PC-3 (cell line): ENCODE data around the gene CLDN15.

Experiments used
- EZH2 ChIP-seq: fragments of 300-600 bp; sonication (generic); IDR thresholded peaks from one replicate; pipeline ENCODE4 v1.6.1; 2017; ENCODE audit warnings: antibody characterized with exemption, mild to moderate bottlenecking, low read length; ENCODE audit not compliant: unreplicated experiment
- EZH2phosphoT487 ChIP-seq: fragments of 300-600 bp; sonication (generic); IDR thresholded peaks from 2 replicates; pipeline ENCODE4 v1.6.1; 2018; ENCODE audit warnings: mild to moderate bottlenecking, antibody characterized with exemption, low read length, borderline replicate concordance
- TF ChIP-seq, protein P1 (sequence below): fragments of 300-600 bp; sonication (generic); conservative IDR thresholded peaks from 2 replicates; pipeline ENCODE4 v1.5.1; 2017; ENCODE audit warnings: antibody characterized with exemption, low read depth, mild to moderate bottlenecking, low read length

DNA sequence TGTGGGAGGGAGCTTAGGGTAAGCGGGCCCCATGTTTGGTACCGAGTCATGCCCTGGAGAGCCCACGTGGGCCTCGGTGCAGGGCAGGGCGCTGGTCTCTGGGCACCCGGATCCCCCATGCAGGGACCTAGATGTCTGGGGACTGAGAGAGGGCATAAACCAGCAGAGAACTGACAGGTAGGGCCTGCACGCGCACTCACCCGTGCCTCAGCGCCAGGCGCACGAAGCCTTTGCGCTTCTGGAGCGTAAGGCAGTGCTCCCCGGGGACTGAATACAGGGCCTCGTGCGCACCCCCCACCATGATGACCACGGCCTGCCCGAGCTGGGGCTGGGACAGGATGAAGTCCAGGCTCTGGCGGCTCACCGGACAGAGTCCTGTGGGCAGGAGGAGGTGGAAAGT is 39.6 kb downstream of the CLDN15 start:
- TF ChIP-seq, protein P1, sequence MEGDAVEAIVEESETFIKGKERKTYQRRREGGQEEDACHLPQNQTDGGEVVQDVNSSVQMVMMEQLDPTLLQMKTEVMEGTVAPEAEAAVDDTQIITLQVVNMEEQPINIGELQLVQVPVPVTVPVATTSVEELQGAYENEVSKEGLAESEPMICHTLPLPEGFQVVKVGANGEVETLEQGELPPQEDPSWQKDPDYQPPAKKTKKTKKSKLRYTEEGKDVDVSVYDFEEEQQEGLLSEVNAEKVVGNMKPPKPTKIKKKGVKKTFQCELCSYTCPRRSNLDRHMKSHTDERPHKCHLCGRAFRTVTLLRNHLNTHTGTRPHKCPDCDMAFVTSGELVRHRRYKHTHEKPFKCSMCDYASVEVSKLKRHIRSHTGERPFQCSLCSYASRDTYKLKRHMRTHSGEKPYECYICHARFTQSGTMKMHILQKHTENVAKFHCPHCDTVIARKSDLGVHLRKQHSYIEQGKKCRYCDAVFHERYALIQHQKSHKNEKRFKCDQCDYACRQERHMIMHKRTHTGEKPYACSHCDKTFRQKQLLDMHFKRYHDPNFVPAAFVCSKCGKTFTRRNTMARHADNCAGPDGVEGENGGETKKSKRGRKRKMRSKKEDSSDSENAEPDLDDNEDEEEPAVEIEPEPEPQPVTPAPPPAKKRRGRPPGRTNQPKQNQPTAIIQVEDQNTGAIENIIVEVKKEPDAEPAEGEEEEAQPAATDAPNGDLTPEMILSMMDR, result no peak
- TF ChIP-seq EZH2, result no peak
- no peak for TF ChIP-seq EZH2phosphoT487
